Embryonic facial prominence (tissue), 1 donor: Measurements from ENCODE around the gene PCDHA1.

Source experiments
- DNase-seq: peaks from one replicate; pipeline ENCODE4 v3.0.0-alpha.2; 2016; ENCODE audit errors: extremely low spot score

PCDHA1 gene

DNA sequence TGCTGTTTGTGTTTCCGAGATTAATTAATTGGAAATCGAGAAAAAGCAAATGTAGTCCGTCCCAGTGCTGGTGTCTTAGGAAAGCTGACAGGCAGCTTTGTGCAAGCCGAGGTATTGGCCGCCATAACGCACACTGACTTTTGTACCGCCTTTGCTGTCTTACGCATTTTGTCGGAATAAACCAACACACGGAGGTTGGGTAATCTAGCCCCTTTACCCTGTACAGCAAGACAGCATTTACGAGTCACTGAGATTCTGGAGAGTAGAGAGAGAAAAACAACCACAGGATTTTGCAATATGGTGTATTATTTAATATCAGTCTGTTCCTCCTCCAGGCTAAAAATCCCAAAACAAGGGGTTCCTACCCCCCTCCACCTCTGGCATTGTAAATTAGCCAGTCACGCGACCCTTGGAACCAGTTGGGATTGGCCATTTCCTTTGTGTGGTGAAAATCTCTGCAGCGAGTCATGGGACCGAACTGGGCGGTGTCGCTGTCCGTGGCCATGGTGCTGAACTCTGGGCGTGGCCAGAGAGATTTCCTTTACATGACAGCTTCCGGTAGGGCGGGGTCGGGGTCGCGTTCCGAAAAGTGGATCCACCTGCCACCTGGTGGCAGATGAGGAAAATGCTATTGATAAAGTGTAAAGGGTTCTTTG lies 255.0 kb downstream of the PCDHA1 start:
- DNase-seq = peak; percentile 81

DNA sequence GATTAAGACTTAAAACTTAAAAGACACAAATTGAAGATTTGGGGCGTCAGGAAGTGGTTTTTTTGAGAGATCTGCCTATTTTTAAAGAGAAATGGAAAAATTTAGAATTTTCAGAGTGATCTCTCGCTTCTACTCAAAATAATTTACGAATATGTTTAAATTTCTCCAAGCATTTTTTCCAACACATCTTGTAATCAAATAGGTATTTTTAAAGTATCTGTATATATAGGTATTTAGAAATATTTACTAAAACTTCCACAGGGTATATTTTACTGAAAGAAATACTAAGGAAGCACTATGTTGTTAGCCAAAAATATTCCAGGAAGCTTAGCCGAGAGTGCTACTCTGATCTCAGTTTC lies 255.5 kb downstream of the PCDHA1 start:
- DNase-seq = no peak

DNA sequence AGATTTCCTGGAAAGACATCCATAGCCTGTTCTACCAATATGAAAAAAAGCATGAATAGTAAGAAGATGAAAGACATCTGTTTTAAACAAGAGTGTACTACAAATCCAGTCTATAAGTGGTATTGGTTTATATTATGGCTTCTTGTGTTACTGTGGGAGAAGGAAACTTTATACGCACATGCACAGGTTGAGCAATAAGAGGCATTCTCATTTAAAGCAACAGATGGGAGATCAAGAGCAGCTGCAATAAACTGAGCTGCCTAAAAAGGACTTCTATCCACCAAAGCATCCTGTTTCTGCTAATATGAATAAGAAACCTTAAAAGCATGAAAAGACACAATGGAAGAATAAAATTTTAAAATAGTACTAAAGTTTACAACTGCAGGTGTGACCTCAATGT lies 256.6 kb downstream of the PCDHA1 start:
- no peak for DNase-seq

DNA sequence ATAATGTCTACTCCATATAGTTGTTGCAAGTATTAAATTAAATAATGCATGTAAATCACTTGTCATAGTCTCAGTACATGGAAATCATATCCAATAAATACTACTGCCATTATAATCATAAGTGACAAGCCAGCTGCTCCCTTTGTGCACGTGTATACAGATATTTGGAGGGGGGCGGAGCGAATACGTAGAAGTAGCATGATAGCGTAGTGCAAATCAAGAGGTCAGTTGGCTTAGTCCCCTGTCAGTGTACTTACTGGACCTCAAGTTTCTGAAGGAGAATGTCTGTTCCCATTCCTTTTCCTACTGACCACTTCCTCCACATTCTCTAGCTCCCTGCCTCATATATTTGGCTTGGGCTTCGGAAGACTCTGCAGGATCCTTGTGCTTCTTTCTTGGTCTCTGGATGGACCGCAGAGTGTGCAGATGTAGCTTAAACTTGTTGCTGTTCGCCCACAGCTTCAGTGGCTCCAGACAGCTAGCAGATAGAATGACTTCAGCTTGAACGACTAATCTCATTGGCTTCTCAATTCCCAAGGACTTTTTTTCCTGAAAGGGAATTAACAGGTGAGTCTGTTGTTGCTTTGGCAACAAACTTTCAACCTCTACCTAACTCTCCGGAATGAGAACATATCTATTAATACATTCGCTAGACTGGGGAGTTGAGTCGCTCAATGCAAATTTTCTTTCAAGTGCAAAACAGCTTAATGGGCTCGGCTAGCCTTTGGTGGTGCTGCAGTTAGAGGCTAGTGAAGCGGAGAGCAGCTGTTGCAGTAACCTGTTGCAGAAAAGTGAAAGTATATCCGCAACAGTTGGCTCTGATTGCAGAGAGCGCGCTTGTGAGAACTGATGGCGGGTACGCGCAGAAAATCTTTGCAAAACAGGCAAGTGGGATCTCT lies 264.9 kb downstream of the PCDHA1 start, which contains the start of gene PCDHB1:
TSS of gene PCDHB1 (plus strand) at position 753 of the 899 bp plus-strand sequence. CDS start at position 850, 97 bp downstream.
- DNase-seq = no peak

DNA sequence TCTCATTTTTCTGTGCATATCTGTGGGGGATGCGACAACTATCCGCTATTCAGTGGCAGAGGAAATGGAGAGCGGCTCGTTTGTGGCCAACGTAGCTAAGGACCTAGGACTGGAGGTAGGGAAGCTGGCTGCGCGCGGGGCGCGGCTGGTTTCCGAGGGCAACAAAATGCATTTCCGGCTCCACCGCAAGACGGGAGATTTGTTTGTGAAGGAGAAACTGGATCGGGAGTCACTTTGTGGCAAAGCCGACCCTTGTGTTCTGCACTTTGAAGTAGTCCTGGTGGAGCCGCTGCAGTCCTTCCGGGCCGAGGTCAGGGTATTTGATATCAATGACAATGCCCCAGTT lies 265.6 kb downstream of the PCDHA1 start:
- no peak for DNase-seq
